Right lobe of liver (tissue), 4 donors: ENCODE measurements around the gene ELMO1.

Experiments used
- POLR2A ChIP-seq: fragments of 450-650 bp; IDR thresholded peaks from one replicate; pipeline ENCODE4 v1.6.1; 2017; ENCODE audit warnings: antibody characterized with exemption, mild to moderate bottlenecking
- TF ChIP-seq, protein P1 (sequence below), 4 donors: fragments of 200-600 bp in 3 of 4; fragments of 450-650 bp in 1 of 4; IDR thresholded peaks; one replicate each; pipeline versions ENCODE4 v1.5.1 to v1.8.0; 2016 to 2022; ENCODE audit warnings: antibody characterized with exemption in 4 of 4, mild to moderate bottlenecking in 2 of 4
- donor health status: DM: no; HTN: no; CAD: no.
- donor health status: DM: no; HTN: no; CAD: no.
- donor health status: DM: no; HTN: yes; CAD: no.

DNA sequence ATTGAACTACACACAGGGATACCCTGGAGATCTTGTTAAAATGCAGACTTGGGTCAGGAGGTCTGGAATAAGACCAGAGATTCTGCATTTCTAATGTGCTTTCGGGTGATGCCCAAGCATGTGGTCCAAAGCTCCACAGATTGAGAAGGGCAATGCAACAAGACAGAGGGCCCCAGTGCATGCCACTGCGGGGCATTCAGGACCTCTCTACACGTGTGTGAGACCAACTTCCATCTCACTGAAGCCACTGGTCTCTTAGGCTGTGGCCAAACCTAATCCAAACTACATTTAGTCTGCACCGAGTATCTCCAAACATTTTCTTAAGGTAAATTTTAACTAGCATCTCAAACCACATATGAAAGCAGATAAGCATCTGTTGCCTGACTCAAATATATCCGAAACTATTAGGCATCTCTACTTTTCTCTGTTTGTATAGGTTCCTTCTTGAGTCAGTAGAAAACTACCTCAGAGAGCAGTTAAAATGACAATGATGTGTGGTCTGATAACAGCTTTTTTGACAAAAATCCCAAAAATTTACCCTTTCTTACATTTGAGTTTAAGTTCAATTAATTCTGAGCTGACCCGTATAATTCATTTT is 107.5 kb downstream of the ELMO1 start:
- no peak for TF ChIP-seq POLR2A
- TF ChIP-seq, protein P1, sequence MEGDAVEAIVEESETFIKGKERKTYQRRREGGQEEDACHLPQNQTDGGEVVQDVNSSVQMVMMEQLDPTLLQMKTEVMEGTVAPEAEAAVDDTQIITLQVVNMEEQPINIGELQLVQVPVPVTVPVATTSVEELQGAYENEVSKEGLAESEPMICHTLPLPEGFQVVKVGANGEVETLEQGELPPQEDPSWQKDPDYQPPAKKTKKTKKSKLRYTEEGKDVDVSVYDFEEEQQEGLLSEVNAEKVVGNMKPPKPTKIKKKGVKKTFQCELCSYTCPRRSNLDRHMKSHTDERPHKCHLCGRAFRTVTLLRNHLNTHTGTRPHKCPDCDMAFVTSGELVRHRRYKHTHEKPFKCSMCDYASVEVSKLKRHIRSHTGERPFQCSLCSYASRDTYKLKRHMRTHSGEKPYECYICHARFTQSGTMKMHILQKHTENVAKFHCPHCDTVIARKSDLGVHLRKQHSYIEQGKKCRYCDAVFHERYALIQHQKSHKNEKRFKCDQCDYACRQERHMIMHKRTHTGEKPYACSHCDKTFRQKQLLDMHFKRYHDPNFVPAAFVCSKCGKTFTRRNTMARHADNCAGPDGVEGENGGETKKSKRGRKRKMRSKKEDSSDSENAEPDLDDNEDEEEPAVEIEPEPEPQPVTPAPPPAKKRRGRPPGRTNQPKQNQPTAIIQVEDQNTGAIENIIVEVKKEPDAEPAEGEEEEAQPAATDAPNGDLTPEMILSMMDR (IDR thresholded peaks at IDR 0.05): no peak
